IMR-90 (cell line): ENCODE results near the gene CDH23. TPM values are rescaled to one million over a fixed set of nuclear protein-coding genes. Genes with fewer than 3 reads are reported as not detected.

Experiments used
- ATAC-seq: fragments of 200-7000 bp; cut with Tn5 transposase; 2 replicates; pipeline ENCODE4 v1.9.1; 2020; ENCODE audit warnings: low read depth, mild to moderate bottlenecking, moderate library complexity
- BruUV-seq: library from RNA; stranded (reverse); fragments of 400-500 nt; replicated peaks from 2 replicates; lab custom pipeline; 2021; lab: Mats Ljungman, UMichigan
- CTCF ChIA-PET: fragments of 300-600 bp; formaldehyde crosslinking; extraction: SDS; loops from one replicate; lab custom pipeline; 2021; ENCODE audit warnings: antibody characterized with exemption; lab: Yijun Ruan, JAX
- POLR2A ChIA-PET: fragments of 300-600 bp; sonication (Branson Sonifier 250); formaldehyde crosslinking; loops from one replicate; lab custom pipeline; 2022; ENCODE audit warnings: antibody characterized with exemption; ENCODE audit not compliant: unreplicated experiment; lab: Charles Lee
- DNase-seq: peaks from one replicate; pipeline ENCODE4 v3.0.0; 2013
- H2AFZ ChIP-seq: replicated peaks from 2 replicates; pipeline ENCODE3; 2013; ENCODE audit warnings: low read length, mild to moderate bottlenecking; ENCODE audit not compliant: poor library complexity
- H2AK5ac ChIP-seq: 2 replicates; pipeline ENCODE4 v1.6.1; 2013; ENCODE audit warnings: low read depth, low read length, inconsistent platforms
- H2AK9ac ChIP-seq: replicated peaks from 2 replicates; pipeline ENCODE3; 2013; ENCODE audit warnings: mild to moderate bottlenecking, low read depth, low read length, moderate library complexity; ENCODE audit not compliant: poor library complexity
- H2BK120ac ChIP-seq: 2 replicates; pipeline ENCODE4 v1.6.1; 2013; ENCODE audit warnings: low read depth, low read length, inconsistent platforms
- H2BK15ac ChIP-seq: 3 replicates; pipeline ENCODE4 v1.6.1; 2013; ENCODE audit warnings: low read depth, low read length, inconsistent platforms
- H2BK20ac ChIP-seq: 2 replicates; pipeline ENCODE4 v1.6.1; 2013; ENCODE audit warnings: low read depth, mild to moderate bottlenecking, inconsistent platforms, low read length, moderate library complexity
- H2BK5ac ChIP-seq: 2 replicates; pipeline ENCODE4 v1.6.1; 2013; ENCODE audit warnings: mild to moderate bottlenecking, low read depth, low read length, inconsistent platforms; ENCODE audit not compliant: poor library complexity, severe bottlenecking
- H3K14ac ChIP-seq: replicated peaks from 2 replicates; pipeline ENCODE4 v1.6.1; 2013; ENCODE audit warnings: low read depth, low read length, inconsistent platforms
- H3K18ac ChIP-seq: 2 replicates; pipeline ENCODE4 v1.6.1; 2013; ENCODE audit warnings: low read depth, low read length, control low read depth
- H3K23ac ChIP-seq: 2 replicates; pipeline ENCODE4 v1.6.1; 2013; ENCODE audit warnings: low read depth, low read length, inconsistent platforms
- H3K27ac ChIP-seq: 2 replicates; pipeline ENCODE4 v1.5.1; 2013; ENCODE audit warnings: mild to moderate bottlenecking, control low read depth, low read length; ENCODE audit not compliant: insufficient read depth
- H3K27me3 ChIP-seq: 2 replicates; pipeline ENCODE4 v1.6.1; 2013; ENCODE audit warnings: low read length; ENCODE audit not compliant: control insufficient read depth, insufficient read depth
- H3K36me3 ChIP-seq: 2 replicates; pipeline ENCODE4 v1.6.1; 2013; ENCODE audit warnings: low read length, mixed read lengths; ENCODE audit not compliant: control insufficient read depth, insufficient read depth
- H3K4ac ChIP-seq: 2 replicates; pipeline ENCODE4 v1.6.1; 2013; ENCODE audit warnings: low read depth, low read length, inconsistent platforms
- H3K4me1 ChIP-seq: 2 replicates; pipeline ENCODE4 v1.6.1; 2013; ENCODE audit warnings: low read length, mixed read lengths; ENCODE audit not compliant: control insufficient read depth, insufficient read depth
- H3K4me2 ChIP-seq: 2 replicates; pipeline ENCODE4 v1.6.1; 2013; ENCODE audit warnings: low read depth, mild to moderate bottlenecking, control low read depth, low read length, moderate library complexity
- H3K4me3 ChIP-seq: 2 replicates; pipeline ENCODE4 v1.5.1; 2013; ENCODE audit warnings: low read depth, mild to moderate bottlenecking, control low read depth, low read length, moderate library complexity; ENCODE audit not compliant: insufficient read depth
- H3K56ac ChIP-seq: 2 replicates; pipeline ENCODE4 v1.6.1; 2013; ENCODE audit warnings: low read length, inconsistent platforms; ENCODE audit not compliant: insufficient read depth; ENCODE audit errors: extremely low read depth
- H3K79me1 ChIP-seq, 2 experiments: 2 replicates each; pipeline ENCODE4 v1.6.1; 2013; ENCODE audit warnings: low read length in 2 of 2, inconsistent platforms in 1 of 2, low read depth in 1 of 2
- H3K9ac ChIP-seq: 2 replicates; pipeline ENCODE4 v1.6.1; 2013; ENCODE audit warnings: low read depth, low read length, control low read depth
- H3K9me1 ChIP-seq: 2 replicates; pipeline ENCODE4 v1.6.1; 2013; ENCODE audit warnings: low read length, inconsistent platforms; ENCODE audit not compliant: insufficient read depth
- H3K9me3 ChIP-seq: 2 replicates; pipeline ENCODE4 v1.6.1; 2013; ENCODE audit warnings: low read length; ENCODE audit not compliant: control insufficient read depth, insufficient read depth
- H4K20me1 ChIP-seq: 2 replicates; pipeline ENCODE4 v1.6.1; 2013; ENCODE audit warnings: low read length, inconsistent platforms; ENCODE audit not compliant: insufficient read depth
- H4K5ac ChIP-seq: 2 replicates; pipeline ENCODE4 v1.6.1; 2013; ENCODE audit warnings: mild to moderate bottlenecking, low read depth, low read length, control low read depth
- H4K8ac ChIP-seq, 2 experiments: 2 replicates each; pipeline ENCODE4 v1.6.1; 2013; ENCODE audit warnings: low read depth in 2 of 2, low read length in 2 of 2, control low read depth in 1 of 2, inconsistent platforms in 1 of 2
- H4K91ac ChIP-seq: 2 replicates; pipeline ENCODE4 v1.6.1; 2013; ENCODE audit warnings: low read depth, low read length, inconsistent platforms; ENCODE audit not compliant: insufficient read depth
- BHLHE40 ChIP-seq: fragments of 150-350 bp; IDR thresholded peaks from 2 replicates; pipeline ENCODE4 v1.6.1; 2016; ENCODE audit warnings: mild to moderate bottlenecking, low read depth, low read length
- FOS ChIP-seq: fragments of 150-350 bp; IDR thresholded peaks from 2 replicates; pipeline ENCODE4 v1.6.1; 2016; ENCODE audit warnings: low read depth, low read length
- MAFK ChIP-seq: IDR thresholded peaks from 2 replicates; pipeline ENCODE4 v1.6.1; 2012; ENCODE audit warnings: low read depth, low read length, improper control_type of control experiment
- MXI1 ChIP-seq: IDR thresholded peaks from 2 replicates; pipeline ENCODE4 v1.6.1; 2012; ENCODE audit warnings: low read depth, mild to moderate bottlenecking, low read length, moderate library complexity, borderline replicate concordance
- POLR2A ChIP-seq: IDR thresholded peaks from 2 replicates; pipeline ENCODE4 v1.6.1; 2012; ENCODE audit warnings: mild to moderate bottlenecking, low read depth, low read length
- RAD21 ChIP-seq: IDR thresholded peaks from 2 replicates; pipeline ENCODE4 v1.6.1; 2012; ENCODE audit warnings: low read length, improper control_type of control experiment
- RCOR1 ChIP-seq: IDR thresholded peaks from 2 replicates; pipeline ENCODE4 v1.6.1; 2012; ENCODE audit warnings: mild to moderate bottlenecking, low read length, improper control_type of control experiment; ENCODE audit not compliant: insufficient replicate concordance
- WGBS, 2 experiments: methylation state at CpG; one replicate each; pipeline versions ENCODE4 v1.1.5 to v1.1.7; 2013; ENCODE audit warnings: missing lambda C conversion rate in 2 of 2; ENCODE audit not compliant: insufficient read length in 1 of 2; ENCODE audit errors: extremely low coverage in 2 of 2; 5-methylcytosine and 5-hydroxymethylcytosine counted together
- dilution Hi-C: fragments of 300-500 bp; cut with HindIII; formaldehyde crosslinking; loops from one replicate; pipeline ENCODE4 v1.14.3; 2018; ENCODE audit warnings: low sequenced_read_pairs; ENCODE audit not compliant: unreplicated experiment
- in situ Hi-C: fragments of 300-500 bp; cut with MboI; formaldehyde crosslinking; loops from 3 replicates; pipeline ENCODE4 v1.14.3; 2019; ENCODE audit warnings: low sequenced_read_pairs, inconsistent platforms, mixed read lengths
- intact Hi-C: fragments of 100-400 bp; cut with micrococcal nuclease; formaldehyde crosslinking; loops from 2 replicates; pipeline ENCODE4 v1.10.0; 2022
- polyA plus RNA-seq, 3 experiments: library from polyadenylated mRNA; depleted of rRNA; stranded (reverse); fragments of >200 nt; gene quantifications; 2 replicates each; pipeline ENCODE4 v1.2.3, GENCODE V29; 2012; ENCODE audit warnings: low replicate concordance in 1 of 3
- total RNA-seq: library from RNA; depleted of rRNA; stranded (reverse); fragments of >200 nt; gene quantifications from 2 replicates; pipeline ENCODE4 v1.2.3, GENCODE V29; 2012

Gene CDH23
- total and polyA plus RNA-seq, 2 of the 4 experiments (the other 2 are of a cell fraction), result under 0.01 to 0.03 TPM

GRCh38 chr10:71698737-71699136 is 302.0 kb downstream of the CDH23 start:
- in situ Hi-C loops, result no loop called here
- H3K4me3 ChIP-seq, result no peak overlapping the region
- H3K14ac ChIP-seq, result no peak overlapping the region
- H3K9me1 ChIP-seq, result no peaks in the 10 kb centered on the region
- H3K36me3 ChIP-seq, result no peaks in the 10 kb centered on the region
- H3K18ac ChIP-seq, result no peak overlapping the region
- no peaks in the 10 kb centered on the region for H3K79me1 ChIP-seq
- DNase-seq (no peak), ATAC-seq (no peak)
- H3K9ac ChIP-seq, result no peak overlapping the region
- ChIA-PET CTCF (interaction anchor here (0.8 to 1.5 kb wide), 2 partner anchors 9 to 385 kb away, joined by 3 read pairs; no protein-coding TSS in a partner anchor), POLR2A (no interaction called here)
- H3K9me3 ChIP-seq, result no peaks in the 10 kb centered on the region
- no peak overlapping the region for H4K5ac ChIP-seq
- no peaks in the 10 kb centered on the region for H3K4me1 ChIP-seq
- H4K20me1 ChIP-seq, result no peaks in the 10 kb centered on the region
- no peak overlapping the region for H2BK120ac ChIP-seq
- no peak overlapping the region for H2BK15ac ChIP-seq
- no peak overlapping the region for H3K4ac ChIP-seq
- no peak overlapping the region for H2AK5ac ChIP-seq
- no peak overlapping the region for H2BK5ac ChIP-seq
- H4K8ac ChIP-seq, result no peak overlapping the region
- H3K27me3 ChIP-seq, result peaks cover 52% of the 10 kb centered on the region
- H3K4me2 ChIP-seq, result no peak overlapping the region
- no peak overlapping the region for H3K27ac ChIP-seq
- no peak overlapping the region for H3K23ac ChIP-seq
- no CpG with 5 or more reads among the region's 5 CpGs for WGBS, 2 experiments
- intact Hi-C loops, result loop anchor here (5.0 kb wide), 2 partner anchors 74 to 114 kb away; partner anchors contain the start of gene VSIR
- dilution Hi-C loops, result no loop called here
- H2AFZ ChIP-seq, result no peak overlapping the region
- no peak overlapping the region for H2AK9ac ChIP-seq
- no peak overlapping the region for H4K91ac ChIP-seq
- no peak overlapping the region for H3K56ac ChIP-seq
- no TSS peak for BruUV-seq
- TF ChIP-seq FOS (no peak), POLR2A (no peak), MAFK (no peak), RAD21 (no peak), RCOR1 (no peak), MXI1 (no peak), BHLHE40 (no peak)
- no peak overlapping the region for H2BK20ac ChIP-seq
